GM18861 (cell line): ENCODE measurements around the gene DPYSL3.

Source experiments
- ATAC-seq: cut with Tn5 transposase; IDR thresholded peaks from one replicate; pipeline ENCODE4 v1.9.1; 2021; ENCODE audit not compliant: unreplicated experiment

DPYSL3 gene

GRCh38 chr5:147406636-147407035, 103.2 kb downstream of the DPYSL3 start:
- no peak for ATAC-seq

- ATAC-seq = peak; percentile 2
These were observed 105.2 kb downstream of the DPYSL3 start for GRCh38 chr5:147404706-147405105.

- ATAC-seq = peak; percentile 94
These were observed 105.9 kb downstream of the DPYSL3 start for GRCh38 chr5:147403651-147404640.

- ATAC-seq = no peak
These were observed 109.0 kb downstream of the DPYSL3 start for GRCh38 chr5:147400881-147401280.

- no peak for ATAC-seq
These were observed 109.6 kb downstream of the DPYSL3 start for GRCh38 chr5:147400126-147400809.

- no peak for ATAC-seq
These were observed 111.0 kb downstream of the DPYSL3 start for GRCh38 chr5:147398860-147399259.

- no peak for ATAC-seq
These were observed 112.3 kb downstream of the DPYSL3 start for GRCh38 chr5:147397616-147398015.

GRCh38 chr5:147396070-147396823, 113.6 kb downstream of the DPYSL3 start:
- no peak for ATAC-seq

- ATAC-seq = no peak
These were observed 115.8 kb downstream of the DPYSL3 start for GRCh38 chr5:147393874-147394672.

- peak; percentile 87 for ATAC-seq
These were observed 118.1 kb downstream of the DPYSL3 start for GRCh38 chr5:147391781-147392180.

- no peak for ATAC-seq
These were observed 119.1 kb downstream of the DPYSL3 start for GRCh38 chr5:147390654-147391225.

GRCh38 chr5:147388184-147389108, 121.4 kb downstream of the DPYSL3 start:
- no peak for ATAC-seq

GRCh38 chr5:147387109-147387508, 122.8 kb downstream of the DPYSL3 start:
- ATAC-seq = no peak

- no peak for ATAC-seq
These were observed 125.3 kb downstream of the DPYSL3 start for GRCh38 chr5:147384346-147385193.

GRCh38 chr5:147382776-147383175, 127.1 kb downstream of the DPYSL3 start:
- no peak for ATAC-seq

- no peak for ATAC-seq
These were observed 128.3 kb downstream of the DPYSL3 start for GRCh38 chr5:147381555-147381954.

- no peak for ATAC-seq
These were observed 132.2 kb downstream of the DPYSL3 start for GRCh38 chr5:147377682-147378081.

GRCh38 chr5:147375151-147375550, 134.7 kb downstream of the DPYSL3 start:
- ATAC-seq = no peak
